Esophagus muscularis mucosa (tissue), 4 donors: ENCODE results near the gene SLC7A6. TPM values are rescaled to one million over a fixed set of nuclear protein-coding genes. Genes with fewer than 3 reads are reported as not detected.

Experiments used
- DNase-seq: peaks from one replicate; pipeline ENCODE4 v3.0.0-alpha.2; 2017; ENCODE audit errors: extremely low spot score
- H3K27ac ChIP-seq, 4 donors: fragments of 200-600 bp; sonication (generic); replicated peaks in 1 of 4; 1 replicate in 3 of 4; 2 replicates in 1 of 4; pipeline ENCODE4 v1.5.1; 2016 to 2019; ENCODE audit warnings: mild to moderate bottlenecking in 1 of 4
- H3K27me3 ChIP-seq, 4 donors: fragments of 200-600 bp; sonication (generic); one replicate each; pipeline versions ENCODE4 v1.5.1 to v1.6.0; 2016 to 2019
- H3K36me3 ChIP-seq, 4 donors: fragments of 200-600 bp; sonication (generic); one replicate each; pipeline ENCODE4 v1.5.1; 2016 to 2019
- H3K4me1 ChIP-seq, 4 donors: fragments of 200-600 bp; sonication (generic); one replicate each; pipeline ENCODE4 v1.5.1; 2016 to 2019
- H3K4me3 ChIP-seq, 4 donors: fragments of 200-600 bp; sonication (generic); 1 replicate in 2 of 4; 2 replicates in 2 of 4; pipeline ENCODE4 v1.5.1; 2016 to 2019; ENCODE audit warnings: mild to moderate bottlenecking in 4 of 4, moderate library complexity in 1 of 4
- H3K9me3 ChIP-seq, 4 donors: fragments of 200-600 bp; sonication (generic); 1 replicate in 3 of 4; 2 replicates in 1 of 4; pipeline ENCODE4 v1.5.1; 2016 to 2019
- EP300 ChIP-seq: sonication (generic); formaldehyde crosslinking; IDR thresholded peaks from one replicate; pipeline ENCODE4 v1.6.1; 2017; ENCODE audit warnings: antibody characterized with exemption
- POLR2A ChIP-seq: fragments of 450-650 bp; IDR thresholded peaks from one replicate; pipeline ENCODE4 v1.6.1; 2017; ENCODE audit warnings: antibody characterized with exemption, moderate library complexity, mild to moderate bottlenecking, low read depth
- POLR2AphosphoS5 ChIP-seq, 2 donors: sonication (generic); formaldehyde crosslinking; IDR thresholded peaks; one replicate each; pipeline ENCODE4 v1.6.1; 2017; ENCODE audit warnings: antibody characterized with exemption in 2 of 2
- WGBS: methylation state at CpG from one replicate; pipeline ENCODE4 v1.1.5; 2018; 5-methylcytosine and 5-hydroxymethylcytosine counted together
- intact Hi-C: fragments of 100-400 bp; cut with DNase I; formaldehyde crosslinking; loops from one replicate; pipeline ENCODE4 v1.15.1; 2023
- total RNA-seq, 4 donors: library from RNA; depleted of rRNA; stranded (reverse); fragments of >200 nt; gene quantifications; one replicate each; pipeline versions ENCODE4 v1.1.0 to v1.2.1, GENCODE V29; 2016
- TF ChIP-seq, protein P1 (sequence below), 3 experiments: fragments of 200-600 bp in 2 of 3; fragments of 450-650 bp in 1 of 3; sonication (generic) in 2 of 3; IDR thresholded peaks; one replicate each; pipeline ENCODE4 v1.5.1; 2017 to 2019; ENCODE audit warnings: antibody characterized with exemption in 3 of 3, mild to moderate bottlenecking in 2 of 3, moderate library complexity in 1 of 3

The SLC7A6 gene
- total RNA-seq, 4 donors from 2014 or later: 18.9 to 37.1 (median 27.3) TPM

DNA sequence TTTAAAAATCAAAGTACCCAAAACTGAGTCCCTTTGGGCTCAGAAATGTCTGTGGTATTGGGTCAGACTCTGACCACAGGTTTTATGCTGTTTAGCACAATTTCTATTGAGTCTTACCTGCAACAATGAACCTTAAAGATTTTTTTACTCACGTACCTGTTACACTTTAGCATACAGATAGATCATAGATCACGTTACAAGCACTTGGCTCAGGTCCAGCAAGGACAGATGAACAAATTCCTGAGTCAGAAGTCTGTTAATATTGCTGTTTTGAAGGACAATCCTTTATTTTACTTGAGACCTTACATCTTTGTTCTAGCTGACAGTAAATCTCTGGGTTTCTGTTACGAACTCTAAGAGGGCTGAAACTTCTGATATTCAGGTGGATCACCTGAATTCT, 33.6 kb downstream of the SLC7A6 start:
- Histone ChIP-seq H3K27me3 (no peaks in the 10 kb centered on the region), H3K27ac (peak overlapping the region; percentile 65 to 73 (median 68)), H3K36me3 (peaks cover 33 to 100% (median 92%) of the 10 kb centered on the region in 4 donors), H3K4me1 (peaks cover 30 to 53% (median 33%) of the 10 kb centered on the region in 4 donors), H3K4me3 (no peak overlapping the region), H3K9me3 (no peaks in the 10 kb centered on the region)
- DNase-seq: no peak
- WGBS: 52% methylated on average over 3 of the region's 3 CpGs
- intact Hi-C loops: no loop called here
- TF ChIP-seq POLR2AphosphoS5 (IDR thresholded peaks at IDR 0.05) (no peak), EP300 (no peak), POLR2A (no peak)
- TF ChIP-seq, protein P1, sequence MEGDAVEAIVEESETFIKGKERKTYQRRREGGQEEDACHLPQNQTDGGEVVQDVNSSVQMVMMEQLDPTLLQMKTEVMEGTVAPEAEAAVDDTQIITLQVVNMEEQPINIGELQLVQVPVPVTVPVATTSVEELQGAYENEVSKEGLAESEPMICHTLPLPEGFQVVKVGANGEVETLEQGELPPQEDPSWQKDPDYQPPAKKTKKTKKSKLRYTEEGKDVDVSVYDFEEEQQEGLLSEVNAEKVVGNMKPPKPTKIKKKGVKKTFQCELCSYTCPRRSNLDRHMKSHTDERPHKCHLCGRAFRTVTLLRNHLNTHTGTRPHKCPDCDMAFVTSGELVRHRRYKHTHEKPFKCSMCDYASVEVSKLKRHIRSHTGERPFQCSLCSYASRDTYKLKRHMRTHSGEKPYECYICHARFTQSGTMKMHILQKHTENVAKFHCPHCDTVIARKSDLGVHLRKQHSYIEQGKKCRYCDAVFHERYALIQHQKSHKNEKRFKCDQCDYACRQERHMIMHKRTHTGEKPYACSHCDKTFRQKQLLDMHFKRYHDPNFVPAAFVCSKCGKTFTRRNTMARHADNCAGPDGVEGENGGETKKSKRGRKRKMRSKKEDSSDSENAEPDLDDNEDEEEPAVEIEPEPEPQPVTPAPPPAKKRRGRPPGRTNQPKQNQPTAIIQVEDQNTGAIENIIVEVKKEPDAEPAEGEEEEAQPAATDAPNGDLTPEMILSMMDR (IDR thresholded peaks at IDR 0.05): no peak

DNA sequence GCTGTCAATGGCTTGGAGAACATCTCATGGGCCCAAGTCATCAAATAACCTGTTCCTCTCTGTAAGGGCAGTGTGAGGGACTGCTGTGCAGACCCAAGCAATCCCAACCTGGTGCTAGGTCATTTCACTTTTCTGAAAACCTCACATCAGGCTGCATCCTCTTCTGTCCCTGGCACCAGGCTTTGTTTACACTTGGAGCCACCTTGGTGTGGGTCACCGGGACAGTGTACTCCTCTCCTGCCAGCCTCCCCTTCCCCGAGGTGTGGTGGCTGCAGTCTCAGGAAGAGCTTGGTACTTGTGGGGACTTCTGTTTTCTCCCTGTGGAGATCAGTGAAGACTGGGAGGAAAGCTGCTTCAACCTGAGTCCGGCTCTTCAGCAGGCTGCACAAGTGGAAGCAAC, 34.0 kb downstream of the SLC7A6 start:
- intact Hi-C loops: no loop called here
- no peak for DNase-seq
- Histone ChIP-seq H3K36me3 (peaks cover 33 to 100% (median 92%) of the 10 kb centered on the region in 4 donors), H3K9me3 (no peaks in the 10 kb centered on the region), H3K4me1 (peaks cover 30 to 53% (median 33%) of the 10 kb centered on the region in 4 donors), H3K27me3 (no peaks in the 10 kb centered on the region), H3K27ac (peak overlapping the region; percentile 65 to 73 (median 68)), H3K4me3 (no peak overlapping the region)
- 82% methylated on average over 3 of the region's 3 CpGs for WGBS
- TF ChIP-seq EP300 (no peak), POLR2A (no peak), POLR2AphosphoS5 (IDR thresholded peaks at IDR 0.05) (no peak)
- TF ChIP-seq, protein P1 (IDR thresholded peaks at IDR 0.05): no peak

DNA sequence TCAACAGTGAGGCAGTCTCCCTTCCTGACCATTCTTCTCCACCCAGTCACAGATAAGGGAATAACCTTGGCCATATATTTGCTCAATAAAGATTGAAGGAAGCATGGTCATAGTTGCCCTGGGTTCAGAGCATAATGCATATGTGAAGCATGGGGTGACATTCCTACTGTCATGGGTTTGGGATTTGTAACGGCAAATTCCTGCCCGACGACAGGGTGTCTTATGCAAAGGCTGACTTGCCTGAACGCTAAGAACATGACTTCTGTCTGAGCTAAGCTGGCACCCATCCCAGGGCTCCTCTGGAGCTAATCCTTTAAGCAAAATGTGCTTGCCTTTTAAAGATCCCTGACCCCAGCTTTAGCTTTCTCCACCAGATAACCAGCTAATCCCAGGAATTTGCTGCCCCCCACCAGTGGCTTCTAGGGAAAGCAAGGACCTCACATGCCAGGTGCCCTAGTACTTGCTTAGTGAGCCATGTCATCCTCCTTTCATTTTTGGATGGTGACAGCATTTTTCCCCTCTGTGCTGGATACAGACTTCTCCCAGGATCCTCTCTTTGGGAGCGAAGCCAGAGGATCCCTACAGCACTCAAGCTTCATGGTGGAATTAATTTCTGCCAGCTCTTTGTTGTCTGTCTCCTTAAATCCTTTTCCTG, 34.7 kb downstream of the SLC7A6 start:
- H3K27ac ChIP-seq: peak overlapping the region; percentile 65 to 73 (median 68)

DNA sequence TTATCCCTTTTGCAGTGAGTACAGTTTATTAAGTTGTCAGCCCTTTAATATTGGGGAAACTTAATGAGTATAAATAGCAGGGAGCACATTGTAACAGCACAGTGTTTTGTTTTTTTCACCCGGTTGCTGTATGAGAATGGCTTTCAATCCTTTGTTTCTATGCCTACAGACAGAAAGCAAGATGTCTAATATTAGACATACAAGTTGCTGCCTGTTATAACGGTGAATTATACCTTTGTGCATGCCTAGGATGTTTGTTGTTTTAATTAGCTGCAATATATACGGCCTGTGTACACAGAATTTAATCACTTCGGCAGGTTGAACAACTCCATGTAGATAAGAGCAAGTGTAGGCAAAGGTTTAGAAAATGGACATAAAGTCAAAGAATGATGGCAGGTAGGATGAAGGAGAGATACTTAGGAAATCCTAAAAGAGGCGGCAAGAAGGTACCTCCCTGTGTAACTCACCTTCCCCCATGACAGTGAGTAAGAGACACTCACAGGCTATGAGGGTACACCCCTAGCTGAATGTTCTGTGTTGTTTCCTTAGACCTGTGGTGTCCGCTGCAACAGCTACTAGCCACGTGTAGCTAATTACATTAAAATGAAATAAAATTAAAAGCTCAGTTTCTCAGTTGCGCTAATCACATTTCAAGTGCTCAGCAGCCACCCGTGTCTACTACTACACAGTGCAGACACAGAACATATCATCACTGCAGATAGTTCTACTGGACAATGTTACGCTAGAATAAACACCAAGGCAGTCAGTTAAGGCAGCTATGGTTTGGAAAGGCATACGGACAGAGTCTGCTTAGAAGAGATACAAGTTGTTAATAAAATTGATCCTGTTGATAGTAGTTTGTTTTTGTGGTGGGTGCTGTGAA, 35.5 kb downstream of the SLC7A6 start:
- Histone ChIP-seq H3K27ac (peak overlapping the region; percentile 65 to 73 (median 68)), H3K27me3 (no peaks in the 10 kb centered on the region), H3K4me1 (peaks cover 30 to 53% (median 33%) of the 10 kb centered on the region in 4 donors), H3K9me3 (no peaks in the 10 kb centered on the region), H3K36me3 (peaks cover 36 to 100% (median 91%) of the 10 kb centered on the region in 4 donors), H3K4me3 (no peak overlapping the region)
- TF ChIP-seq, protein P1 (IDR thresholded peaks at IDR 0.05): no peak
- no peak for TF ChIP-seq POLR2A
- TF ChIP-seq EP300: no peak
- no peak for TF ChIP-seq POLR2AphosphoS5 (IDR thresholded peaks at IDR 0.05)
- DNase-seq: no peak
- intact Hi-C loops: no loop called here
- 73% methylated on average over 11 of the region's 11 CpGs for WGBS

More for the DNA sequence above, 34.7 kb downstream of the SLC7A6 start:
- Histone ChIP-seq H3K4me1 (peaks cover 30 to 53% (median 33%) of the 10 kb centered on the region in 4 donors), H3K36me3 (peaks cover 34 to 100% (median 92%) of the 10 kb centered on the region in 4 donors), H3K4me3 (no peak overlapping the region), H3K27me3 (no peaks in the 10 kb centered on the region), H3K9me3 (no peaks in the 10 kb centered on the region)
- DNase-seq: no peak
- peak; percentile 8 to 41 for TF ChIP-seq POLR2AphosphoS5 (IDR thresholded peaks at IDR 0.05)
- TF ChIP-seq, protein P1 (IDR thresholded peaks at IDR 0.05): no peak
- intact Hi-C loops: no loop called here
- 43% methylated on average over 5 of the region's 5 CpGs for WGBS
